Measurements from ENCODE around the gene MAD1L1.
"Not testable (repeated sequence)": the region's sequence is repeated elsewhere in the genome, so short reads cannot be mapped to it uniquely, and the experiment has no call there.

The MAD1L1 gene

GRCh38 chr7:2080477-2080876 is 152.3 kb downstream of the MAD1L1 start:
- no peak for DNase-seq

- no peak for DNase-seq
These were observed 152.7 kb downstream of the MAD1L1 start for GRCh38 chr7:2080060-2080387.

GRCh38 chr7:2079332-2080059 is 153.2 kb downstream of the MAD1L1 start:
- no peak for DNase-seq

GRCh38 chr7:2078899-2079298 is 153.8 kb downstream of the MAD1L1 start:
- DNase-seq, result no peak

GRCh38 chr7:2076649-2077064 is 156.1 kb downstream of the MAD1L1 start:
- DNase-seq, result no peak

GRCh38 chr7:2075811-2076210 is 156.9 kb downstream of the MAD1L1 start:
- no peak for DNase-seq

- DNase-seq, result no peak
These were observed 158.1 kb downstream of the MAD1L1 start for GRCh38 chr7:2074691-2075090.

GRCh38 chr7:2072798-2073197 is 159.9 kb downstream of the MAD1L1 start:
- no peak for DNase-seq

- no peak for DNase-seq
These were observed 160.7 kb downstream of the MAD1L1 start for GRCh38 chr7:2072042-2072441.

GRCh38 chr7:2071133-2071832 is 161.5 kb downstream of the MAD1L1 start:
- no peak for DNase-seq

GRCh38 chr7:2070151-2070763 is 162.5 kb downstream of the MAD1L1 start:
- no peak for DNase-seq

- DNase-seq, result no peak
These were observed 163.3 kb downstream of the MAD1L1 start for GRCh38 chr7:2069472-2069860.

- no peak for DNase-seq
These were observed 163.9 kb downstream of the MAD1L1 start for GRCh38 chr7:2068693-2069471.

- DNase-seq, result peak; percentile 16
These were observed 166.4 kb downstream of the MAD1L1 start for GRCh38 chr7:2066251-2066919.

GRCh38 chr7:2065528-2065927 is 167.2 kb downstream of the MAD1L1 start:
- DNase-seq, result no peak

- DNase-seq, result no peak
These were observed 169.0 kb downstream of the MAD1L1 start for GRCh38 chr7:2063563-2064260.

- no peak for DNase-seq
These were observed 170.1 kb downstream of the MAD1L1 start for GRCh38 chr7:2062648-2063047.

- DNase-seq, result no peak
These were observed 172.0 kb downstream of the MAD1L1 start for GRCh38 chr7:2060701-2061100.

GRCh38 chr7:2059964-2060700 is 172.6 kb downstream of the MAD1L1 start:
- no peak for DNase-seq

- DNase-seq, result not testable (repeated sequence)
These were observed 174.5 kb downstream of the MAD1L1 start for GRCh38 chr7:2058246-2058645.

GRCh38 chr7:2055956-2056355 is 176.8 kb downstream of the MAD1L1 start:
- DNase-seq, result no peak

- DNase-seq, result no peak
These were observed 177.8 kb downstream of the MAD1L1 start for GRCh38 chr7:2054927-2055326.

Measured in CD4-positive, alpha-beta T cell treated with Interleukin-10 for 1 hour (primary cell).